Measurements from ENCODE around the gene LAMB4.

DNA sequence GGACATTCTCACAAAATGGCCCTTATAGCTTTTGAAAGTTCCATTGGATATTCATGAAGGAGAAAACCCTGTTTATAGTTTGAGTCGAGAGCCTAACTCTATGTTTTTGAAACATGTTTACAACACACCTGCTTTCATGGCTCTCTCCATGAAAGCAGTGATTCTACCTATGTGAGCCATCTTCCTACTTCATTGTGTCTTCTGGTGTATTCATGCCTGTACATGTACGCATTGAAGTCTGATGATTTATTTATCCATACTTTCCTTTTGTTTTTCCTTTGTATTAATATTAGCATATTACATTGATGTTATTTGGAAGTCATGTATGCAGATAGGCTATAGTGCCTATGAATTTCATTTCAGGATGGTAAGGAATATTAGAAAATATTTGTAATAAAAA is 58.0 kb downstream of the LAMB4 start:
- TF ChIP-seq NFRKB (IDR thresholded peaks at IDR 0.05), result no peak
- TF ChIP-seq SUZ12 (IDR thresholded peaks at IDR 0.05), result no peak
- no peak for TF ChIP-seq ELF4 (IDR thresholded peaks at IDR 0.05)
- no peak for TF ChIP-seq TARDBP (IDR thresholded peaks at IDR 0.05)
- no peak for TF ChIP-seq HDGF (IDR thresholded peaks at IDR 0.05; ENCODE audit: borderline replicate concordance)
- TF ChIP-seq SP1 (IDR thresholded peaks at IDR 0.05), result no peak
- TF ChIP-seq PKNOX1 (IDR thresholded peaks at IDR 0.05), result no peak
- no peak for TF ChIP-seq FOXM1 (IDR thresholded peaks at IDR 0.05; ENCODE audit: borderline replicate concordance)
- no peak for TF ChIP-seq BHLHE40 (IDR thresholded peaks at IDR 0.05; ENCODE audit: borderline replicate concordance)
- TF ChIP-seq ZNF384 (IDR thresholded peaks at IDR 0.05), result no peak
- TF ChIP-seq LEF1 (IDR thresholded peaks at IDR 0.05; ENCODE audit: borderline replicate concordance), result no peak
